ENCODE results near the gene DMBX1. TPM values are rescaled to one million over a fixed set of nuclear protein-coding genes. Genes with fewer than 3 reads are reported as not detected.

Gene DMBX1
- total RNA-seq, 2 experiments from 2014 or later = not detected

DNA sequence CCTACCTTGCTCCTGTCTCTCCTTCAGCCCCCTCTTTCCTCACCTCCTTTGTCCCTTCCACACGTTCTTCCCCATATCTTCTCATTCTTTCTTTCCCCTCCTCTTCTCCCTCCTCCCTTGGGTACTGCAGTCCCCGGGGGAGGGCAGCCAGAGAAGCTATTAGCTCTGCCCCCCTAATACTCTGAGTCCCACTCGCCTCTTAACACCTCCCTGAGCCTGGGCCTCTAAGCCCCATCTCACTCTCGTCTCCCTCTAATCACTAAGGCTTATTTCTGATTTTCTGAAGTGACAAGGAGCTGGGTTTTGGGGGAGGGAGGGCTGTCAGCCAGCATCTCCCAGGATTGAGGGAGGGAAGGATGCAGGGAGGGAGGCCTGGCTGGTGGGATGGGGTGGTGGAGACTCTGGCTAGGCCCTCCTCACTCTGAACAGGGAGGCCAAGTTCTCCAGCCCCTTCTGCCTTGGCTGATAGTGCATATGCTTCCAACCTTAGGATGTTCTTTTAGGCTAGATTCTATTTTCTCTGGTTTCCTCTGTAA, 25.6 kb upstream of the DMBX1 start:
- no TSS peak for BruUV-seq (replicated peaks)
- Histone ChIP-seq H3K27ac (ENCODE audit: low read depth, low read length, poor library complexity, severe bottlenecking) (no peak overlapping the region), H3K4me3 (ENCODE audit: low read depth, low read length, poor library complexity, severe bottlenecking) (no peak overlapping the region), H3K79me2 (ENCODE audit: insufficient read depth, low read depth, low read length) (no peaks in the 10 kb centered on the region), H3K36me3 (ENCODE audit: insufficient read depth, low read length) (no peaks in the 10 kb centered on the region), H3K4me1 (ENCODE audit: insufficient read depth, low read length, poor library complexity, severe bottlenecking) (no peaks in the 10 kb centered on the region), H2AFZ (ENCODE audit: low read length) (no peak overlapping the region), H3K9me3 (ENCODE audit: low read length) (no peaks in the 10 kb centered on the region), H3K9me2 (ENCODE audit: insufficient read depth, low read length) (no peaks in the 10 kb centered on the region), H3K4me2 (ENCODE audit: low read length) (no peak overlapping the region), H4K20me1 (ENCODE audit: insufficient read depth, low read length) (no peaks in the 10 kb centered on the region)
- intact Hi-C loops (cut with micrococcal nuclease; ENCODE audit: unreplicated experiment) = no loop called here
- ChIA-PET CTCF (ENCODE audit: unreplicated experiment) (interaction anchor here (0.6 kb wide), 1 partner anchor 11 kb away, joined by 4 read pairs; no protein-coding TSS in a partner anchor), POLR2A (no interaction called here)
- TF ChIP-seq EZH2phosphoT487 (IDR thresholded peaks at IDR 0.05; ENCODE audit: borderline replicate concordance, low read depth, low read length) = no peak
- no peak for TF ChIP-seq CTCF (conservative IDR thresholded peaks at IDR 0.05; ENCODE audit: low read length)
- no peak for DNase-seq (ENCODE audit: low spot score)

- no peak overlapping the region for H3K4me3 ChIP-seq (ENCODE audit: low read depth, low read length, poor library complexity, severe bottlenecking)
- no peaks in the 10 kb centered on the region for H3K9me2 ChIP-seq (ENCODE audit: insufficient read depth, low read length)
- H3K79me2 ChIP-seq (ENCODE audit: insufficient read depth, low read depth, low read length) = no peaks in the 10 kb centered on the region
- BruUV-seq (replicated peaks) = no TSS peak
- intact Hi-C loops (cut with micrococcal nuclease; ENCODE audit: unreplicated experiment) = no loop called here
- H4K20me1 ChIP-seq (ENCODE audit: insufficient read depth, low read length) = no peaks in the 10 kb centered on the region
- TF ChIP-seq EZH2phosphoT487 (IDR thresholded peaks at IDR 0.05; ENCODE audit: borderline replicate concordance, low read depth, low read length) = no peak
- TF ChIP-seq CTCF (conservative IDR thresholded peaks at IDR 0.05; ENCODE audit: low read length) = no peak
- no peak overlapping the region for H2AFZ ChIP-seq (ENCODE audit: low read length)
- no peaks in the 10 kb centered on the region for H3K4me1 ChIP-seq (ENCODE audit: insufficient read depth, low read length, poor library complexity, severe bottlenecking)
- ChIA-PET POLR2A (no interaction called here), CTCF (ENCODE audit: unreplicated experiment) (no interaction called here)
- no peak overlapping the region for H3K4me2 ChIP-seq (ENCODE audit: low read length)
- H3K9me3 ChIP-seq (ENCODE audit: low read length) = no peaks in the 10 kb centered on the region
- no peak for DNase-seq (ENCODE audit: low spot score)
- no peak overlapping the region for H3K27ac ChIP-seq (ENCODE audit: low read depth, low read length, poor library complexity, severe bottlenecking)
- H3K36me3 ChIP-seq (ENCODE audit: insufficient read depth, low read length) = no peaks in the 10 kb centered on the region
Measured at GRCh38 chr1:46464915-46465314, 24.7 kb upstream of the DMBX1 start.

GRCh38 chr1:46465981-46466476, 23.6 kb upstream of the DMBX1 start:
- CTCF ChIA-PET (ENCODE audit: unreplicated experiment) = no interaction called here
- no peak for TF ChIP-seq CTCF (conservative IDR thresholded peaks at IDR 0.05; ENCODE audit: low read length)
- 0 out of 2 replicates have a peak, but pooled peaks have one; percentile 40 for TF ChIP-seq EZH2phosphoT487 (IDR thresholded peaks at IDR 0.05; ENCODE audit: borderline replicate concordance, low read depth, low read length)
- no peaks in the 10 kb centered on the region for H4K20me1 ChIP-seq (ENCODE audit: insufficient read depth, low read length)
- peak overlapping the region; percentile 34 for H3K4me3 ChIP-seq (ENCODE audit: low read depth, low read length, poor library complexity, severe bottlenecking)
- no peak overlapping the region for H3K27ac ChIP-seq (ENCODE audit: low read depth, low read length, poor library complexity, severe bottlenecking)
- POLR2A ChIA-PET = no interaction called here
- no TSS peak for BruUV-seq (replicated peaks)
- no peaks in the 10 kb centered on the region for H3K79me2 ChIP-seq (ENCODE audit: insufficient read depth, low read depth, low read length)
- DNase-seq (ENCODE audit: low spot score) = no peak
- no peaks in the 10 kb centered on the region for H3K9me3 ChIP-seq (ENCODE audit: low read length)
- H3K4me1 ChIP-seq (ENCODE audit: insufficient read depth, low read length, poor library complexity, severe bottlenecking) = no peaks in the 10 kb centered on the region
- H3K36me3 ChIP-seq (ENCODE audit: insufficient read depth, low read length) = no peaks in the 10 kb centered on the region
- H3K4me2 ChIP-seq (ENCODE audit: low read length) = peak overlapping the region; percentile 44; the same call in 1 of the 2 replicates
- no peak overlapping the region for H2AFZ ChIP-seq (ENCODE audit: low read length)
- H3K9me2 ChIP-seq (ENCODE audit: insufficient read depth, low read length) = no peaks in the 10 kb centered on the region
- intact Hi-C loops (cut with micrococcal nuclease; ENCODE audit: unreplicated experiment) = no loop called here

Data from OCI-LY7 (cell line).